HEK293 (cell line): ENCODE results near the gene EARS2.

Experiments
- CTCF ChIA-PET: fragments of 350-600 bp; formaldehyde crosslinking; extraction: SDS; loops from one replicate; lab custom pipeline; 2021; ENCODE audit warnings: antibody characterized with exemption; lab: Yijun Ruan, JAX
- POLR2A ChIA-PET: fragments of 300-600 bp; formaldehyde crosslinking; extraction: SDS; loops from one replicate; lab custom pipeline; 2020; ENCODE audit warnings: antibody characterized with exemption, inconsistent platforms; lab: Yijun Ruan, JAX
- H3K27ac ChIP-seq: fragments of 200-500 bp; sonication (Bioruptor generic); 2 replicates; pipeline ENCODE4 v1.5.1; 2014; ENCODE audit warnings: low read depth, low read length, control low read depth, inconsistent platforms; ENCODE audit errors: extremely low read depth
- H3K36me3 ChIP-seq, 2 experiments: fragments of 200-500 bp in 1 of 2; sonication (Bioruptor generic) in 1 of 2; 1 replicate in 1 of 2; 2 replicates in 1 of 2; pipeline ENCODE4 v1.5.1; 2014 to 2017; ENCODE audit warnings: inconsistent platforms in 2 of 2, low read length in 2 of 2; ENCODE audit not compliant: control insufficient read depth in 2 of 2, insufficient read depth in 1 of 2
- H3K4me1 ChIP-seq: fragments of 200-500 bp; sonication (Bioruptor generic); 2 replicates; pipeline ENCODE4 v1.5.1; 2014; ENCODE audit warnings: mild to moderate bottlenecking, low read length, inconsistent platforms; ENCODE audit not compliant: control insufficient read depth, insufficient read depth
- H3K4me3 ChIP-seq: 2 replicates; pipeline ENCODE4 v1.5.1; 2011; ENCODE audit warnings: low read depth, mild to moderate bottlenecking, control low read depth, low read length, moderate library complexity
- H3K9me3 ChIP-seq: fragments of 200-500 bp; sonication (Bioruptor generic); 2 replicates; pipeline ENCODE4 v1.5.1; 2014; ENCODE audit warnings: low read depth, low read length, inconsistent platforms; ENCODE audit not compliant: control insufficient read depth, insufficient read depth
- GLIS1 ChIP-seq: fragments of 450-650 bp; formaldehyde crosslinking; IDR thresholded peaks from 2 replicates; pipeline ENCODE4 v1.5.1; 2016; ENCODE audit warnings: missing biosample characterization, missing genetic modification characterization
- KLF1 ChIP-seq: fragments of 450-650 bp; formaldehyde crosslinking; IDR thresholded peaks from 2 replicates; pipeline ENCODE4 v1.5.1; 2016; ENCODE audit warnings: missing biosample characterization, missing genetic modification characterization
- KLF8 ChIP-seq: fragments of 450-650 bp; formaldehyde crosslinking; IDR thresholded peaks from 2 replicates; pipeline ENCODE4 v1.5.1; 2016; ENCODE audit warnings: missing biosample characterization, missing genetic modification characterization
- SP3 ChIP-seq: fragments of 450-650 bp; formaldehyde crosslinking; IDR thresholded peaks from 2 replicates; pipeline ENCODE4 v1.5.1; 2016; ENCODE audit warnings: missing biosample characterization, missing genetic modification characterization
- TCF7L2 ChIP-seq: IDR thresholded peaks from 2 replicates; pipeline ENCODE4 v1.6.1; 2011; ENCODE audit warnings: low read depth, mild to moderate bottlenecking, inconsistent platforms, low read length, moderate library complexity, borderline replicate concordance
- ZBTB17 ChIP-seq: fragments of 450-650 bp; formaldehyde crosslinking; IDR thresholded peaks from 2 replicates; pipeline ENCODE4 v1.5.1; 2016; ENCODE audit warnings: missing biosample characterization, missing genetic modification characterization
- ZNF2 ChIP-seq: fragments of 450-650 bp; formaldehyde crosslinking; IDR thresholded peaks from 2 replicates; pipeline ENCODE4 v1.5.1; 2016; ENCODE audit warnings: missing biosample characterization, missing genetic modification characterization
- ZNF211 ChIP-seq: fragments of 450-650 bp; formaldehyde crosslinking; IDR thresholded peaks from 2 replicates; pipeline ENCODE4 v1.5.1; 2016; ENCODE audit warnings: low read depth, missing biosample characterization, missing genetic modification characterization
- ZNF239 ChIP-seq: fragments of 450-650 bp; formaldehyde crosslinking; IDR thresholded peaks from 2 replicates; pipeline ENCODE4 v1.5.1; 2016; ENCODE audit warnings: missing biosample characterization, missing genetic modification characterization
- ZNF292 ChIP-seq: fragments of 450-650 bp; formaldehyde crosslinking; IDR thresholded peaks from 2 replicates; pipeline ENCODE4 v1.5.1; 2016; ENCODE audit warnings: low read depth, missing biosample characterization, missing genetic modification characterization, borderline replicate concordance
- ZNF350 ChIP-seq: fragments of 450-650 bp; formaldehyde crosslinking; IDR thresholded peaks from 2 replicates; pipeline ENCODE4 v1.5.0; 2017; ENCODE audit warnings: missing biosample characterization, mild to moderate bottlenecking, missing genetic modification characterization
- ZNF366 ChIP-seq: fragments of 450-650 bp; formaldehyde crosslinking; conservative IDR thresholded peaks from 2 replicates; pipeline ENCODE4 v1.5.1; 2016; ENCODE audit warnings: missing biosample characterization, missing genetic modification characterization
- ZNF433 ChIP-seq: fragments of 450-650 bp; formaldehyde crosslinking; IDR thresholded peaks from 2 replicates; pipeline ENCODE4 v1.5.1; 2016; ENCODE audit warnings: missing biosample characterization, missing genetic modification characterization, low read depth
- ZNF501 ChIP-seq: fragments of 450-650 bp; formaldehyde crosslinking; IDR thresholded peaks from 2 replicates; pipeline ENCODE4 v1.5.1; 2016; ENCODE audit warnings: missing biosample characterization, missing genetic modification characterization
- ZNF558 ChIP-seq: fragments of 450-650 bp; formaldehyde crosslinking; IDR thresholded peaks from 2 replicates; pipeline ENCODE4 v1.5.1; 2016; ENCODE audit warnings: missing biosample characterization, missing genetic modification characterization
- ZNF561 ChIP-seq: fragments of 450-650 bp; IDR thresholded peaks from 2 replicates; pipeline ENCODE4 v1.5.1; 2018; ENCODE audit warnings: missing biosample characterization, missing genetic modification characterization, borderline replicate concordance
- ZNF571 ChIP-seq: fragments of 450-650 bp; formaldehyde crosslinking; IDR thresholded peaks from 2 replicates; pipeline ENCODE4 v1.5.0; 2017; ENCODE audit warnings: missing biosample characterization, missing genetic modification characterization
- ZNF600 ChIP-seq: fragments of 450-650 bp; formaldehyde crosslinking; IDR thresholded peaks from 2 replicates; pipeline ENCODE4 v1.5.1; 2016; ENCODE audit warnings: missing biosample characterization, missing genetic modification characterization
- TF ChIP-seq, protein P1 (sequence below): fragments of 450-650 bp; formaldehyde crosslinking; conservative IDR thresholded peaks from 2 replicates; pipeline ENCODE4 v1.5.1; 2016; ENCODE audit warnings: low read depth, missing biosample characterization, missing genetic modification characterization
- TF ChIP-seq, protein P2 (sequence below): fragments of 450-650 bp; formaldehyde crosslinking; IDR thresholded peaks from 2 replicates; pipeline ENCODE4 v1.5.1; 2016; ENCODE audit warnings: missing biosample characterization, missing genetic modification characterization
- TF ChIP-seq, protein P3 (sequence below): fragments of 450-650 bp; formaldehyde crosslinking; IDR thresholded peaks from 2 replicates; pipeline ENCODE4 v1.5.1; 2017; ENCODE audit warnings: missing biosample characterization, missing genetic modification characterization
- TF ChIP-seq, protein P4 (sequence below): fragments of 450-650 bp; formaldehyde crosslinking; IDR thresholded peaks from 2 replicates; pipeline ENCODE4 v1.5.1; 2016; ENCODE audit warnings: missing biosample characterization, missing genetic modification characterization

The EARS2 gene

DNA sequence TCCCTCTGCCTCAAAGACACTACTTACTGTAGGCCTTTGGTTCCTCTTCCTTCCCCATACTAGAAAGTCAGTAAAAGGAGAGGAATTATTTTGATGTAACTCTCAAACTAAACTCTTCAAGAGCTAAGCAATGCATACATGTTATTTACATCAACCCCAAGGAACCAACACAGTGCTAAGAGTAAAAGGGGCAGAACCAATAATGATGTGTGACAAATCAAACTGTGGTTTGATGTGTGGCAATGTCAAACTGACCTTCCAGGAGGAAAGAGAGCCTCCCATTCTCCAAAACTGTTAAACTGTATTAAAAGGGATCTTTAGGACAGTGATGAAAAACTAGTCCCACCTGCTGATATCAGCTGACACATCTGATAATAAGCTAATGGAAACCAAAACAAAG is 23.2 kb upstream of the EARS2 start:
- Histone ChIP-seq H3K36me3 (peaks cover 13 to 71% of the 10 kb centered on the region in 2 experiments; a peak in 2 of 3 replicates), H3K4me1 (no peaks in the 10 kb centered on the region), H3K9me3 (no peaks in the 10 kb centered on the region), H3K4me3 (no peak overlapping the region)
- ChIA-PET POLR2A (interaction anchor here (0.7 to 1.0 kb wide), 2 partner anchors 34 to 69 kb away, joined by 4 read pairs; no protein-coding TSS in a partner anchor), CTCF (interaction anchor here (1.0 kb wide), 1 partner anchor 16 kb away, joined by 3 read pairs; no protein-coding TSS in a partner anchor)
- TF ChIP-seq ZNF501 (tag by site-specific recombination) (no peak), GLIS1 (tag by site-specific recombination) (no peak), ZNF571 (tag by site-specific recombination) (no peak), TCF7L2 (no peak), ZNF366 (tag by site-specific recombination) (no peak), ZNF558 (no peak), ZNF211 (tag by site-specific recombination) (no peak)
- TF ChIP-seq, protein P1, sequence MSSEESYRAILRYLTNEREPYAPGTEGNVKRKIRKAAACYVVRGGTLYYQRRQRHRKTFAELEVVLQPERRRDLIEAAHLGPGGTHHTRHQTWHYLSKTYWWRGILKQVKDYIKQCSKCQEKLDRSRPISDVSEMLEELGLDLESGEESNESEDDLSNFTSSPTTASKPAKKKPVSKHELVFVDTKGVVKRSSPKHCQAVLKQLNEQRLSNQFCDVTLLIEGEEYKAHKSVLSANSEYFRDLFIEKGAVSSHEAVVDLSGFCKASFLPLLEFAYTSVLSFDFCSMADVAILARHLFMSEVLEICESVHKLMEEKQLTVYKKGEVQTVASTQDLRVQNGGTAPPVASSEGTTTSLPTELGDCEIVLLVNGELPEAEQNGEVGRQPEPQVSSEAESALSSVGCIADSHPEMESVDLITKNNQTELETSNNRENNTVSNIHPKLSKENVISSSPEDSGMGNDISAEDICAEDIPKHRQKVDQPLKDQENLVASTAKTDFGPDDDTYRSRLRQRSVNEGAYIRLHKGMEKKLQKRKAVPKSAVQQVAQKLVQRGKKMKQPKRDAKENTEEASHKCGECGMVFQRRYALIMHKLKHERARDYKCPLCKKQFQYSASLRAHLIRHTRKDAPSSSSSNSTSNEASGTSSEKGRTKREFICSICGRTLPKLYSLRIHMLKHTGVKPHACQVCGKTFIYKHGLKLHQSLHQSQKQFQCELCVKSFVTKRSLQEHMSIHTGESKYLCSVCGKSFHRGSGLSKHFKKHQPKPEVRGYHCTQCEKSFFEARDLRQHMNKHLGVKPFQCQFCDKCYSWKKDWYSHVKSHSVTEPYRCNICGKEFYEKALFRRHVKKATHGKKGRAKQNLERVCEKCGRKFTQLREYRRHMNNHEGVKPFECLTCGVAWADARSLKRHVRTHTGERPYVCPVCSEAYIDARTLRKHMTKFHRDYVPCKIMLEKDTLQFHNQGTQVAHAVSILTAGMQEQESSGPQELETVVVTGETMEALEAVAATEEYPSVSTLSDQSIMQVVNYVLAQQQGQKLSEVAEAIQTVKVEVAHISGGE = peak; percentile 48; the same call in 1 of the 2 replicates
- TF ChIP-seq, all 188 proteins: peak for 1
- no peak overlapping the region for H3K27ac ChIP-seq

DNA sequence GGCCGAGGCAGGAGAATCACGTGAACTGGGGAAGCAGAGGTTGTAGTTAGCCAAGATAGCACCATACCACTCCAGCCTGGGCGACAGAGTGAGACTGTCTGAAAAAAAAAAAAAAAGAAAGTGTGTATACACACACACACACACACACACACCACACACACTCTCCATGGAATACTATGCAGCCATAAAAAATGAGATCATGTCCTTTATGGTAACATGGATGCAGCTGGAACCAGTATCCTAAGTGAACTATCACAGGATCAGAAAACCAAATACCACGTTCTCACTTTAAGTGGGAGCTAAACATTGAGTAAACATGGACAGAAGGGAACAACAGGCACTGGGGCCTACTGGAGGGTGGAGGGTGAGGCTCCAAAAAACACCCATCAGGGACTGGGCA is 22.2 kb upstream of the EARS2 start:
- CTCF ChIA-PET = no interaction called here
- TF ChIP-seq ZNF433 (tag by site-specific recombination) (no peak), KLF1 (no peak), KLF8 (no peak), ZNF561 (tag by site-specific recombination) (no peak), ZNF600 (tag by site-specific recombination) (no peak), ZNF292 (no peak), ZNF571 (tag by site-specific recombination) (no peak), ZNF2 (no peak), ZBTB17 (tag by site-specific recombination) (no peak), SP3 (tag by site-specific recombination) (no peak), ZNF239 (tag by site-specific recombination) (0 out of 2 replicates have a peak, but pooled peaks have one; percentile 14), ZNF350 (tag by site-specific recombination) (no peak)
- TF ChIP-seq, protein P1 = no peak
- TF ChIP-seq, protein P2, sequence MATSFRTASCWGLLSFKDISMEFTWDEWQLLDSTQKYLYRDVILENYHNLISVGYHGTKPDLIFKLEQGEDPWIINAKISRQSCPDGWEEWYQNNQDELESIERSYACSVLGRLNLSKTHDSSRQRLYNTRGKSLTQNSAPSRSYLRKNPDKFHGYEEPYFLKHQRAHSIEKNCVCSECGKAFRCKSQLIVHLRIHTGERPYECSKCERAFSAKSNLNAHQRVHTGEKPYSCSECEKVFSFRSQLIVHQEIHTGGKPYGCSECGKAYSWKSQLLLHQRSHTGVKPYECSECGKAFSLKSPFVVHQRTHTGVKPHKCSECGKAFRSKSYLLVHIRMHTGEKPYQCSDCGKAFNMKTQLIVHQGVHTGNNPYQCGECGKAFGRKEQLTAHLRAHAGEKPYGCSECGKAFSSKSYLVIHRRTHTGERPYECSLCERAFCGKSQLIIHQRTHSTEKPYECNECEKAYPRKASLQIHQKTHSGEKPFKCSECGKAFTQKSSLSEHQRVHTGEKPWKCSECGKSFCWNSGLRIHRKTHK (tag by site-specific recombination) = no peak
- TF ChIP-seq, protein P3, sequence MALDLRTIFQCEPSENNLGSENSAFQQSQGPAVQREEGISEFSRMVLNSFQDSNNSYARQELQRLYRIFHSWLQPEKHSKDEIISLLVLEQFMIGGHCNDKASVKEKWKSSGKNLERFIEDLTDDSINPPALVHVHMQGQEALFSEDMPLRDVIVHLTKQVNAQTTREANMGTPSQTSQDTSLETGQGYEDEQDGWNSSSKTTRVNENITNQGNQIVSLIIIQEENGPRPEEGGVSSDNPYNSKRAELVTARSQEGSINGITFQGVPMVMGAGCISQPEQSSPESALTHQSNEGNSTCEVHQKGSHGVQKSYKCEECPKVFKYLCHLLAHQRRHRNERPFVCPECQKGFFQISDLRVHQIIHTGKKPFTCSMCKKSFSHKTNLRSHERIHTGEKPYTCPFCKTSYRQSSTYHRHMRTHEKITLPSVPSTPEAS (tag by site-specific recombination) = peak; percentile 54
- TF ChIP-seq, protein P4, sequence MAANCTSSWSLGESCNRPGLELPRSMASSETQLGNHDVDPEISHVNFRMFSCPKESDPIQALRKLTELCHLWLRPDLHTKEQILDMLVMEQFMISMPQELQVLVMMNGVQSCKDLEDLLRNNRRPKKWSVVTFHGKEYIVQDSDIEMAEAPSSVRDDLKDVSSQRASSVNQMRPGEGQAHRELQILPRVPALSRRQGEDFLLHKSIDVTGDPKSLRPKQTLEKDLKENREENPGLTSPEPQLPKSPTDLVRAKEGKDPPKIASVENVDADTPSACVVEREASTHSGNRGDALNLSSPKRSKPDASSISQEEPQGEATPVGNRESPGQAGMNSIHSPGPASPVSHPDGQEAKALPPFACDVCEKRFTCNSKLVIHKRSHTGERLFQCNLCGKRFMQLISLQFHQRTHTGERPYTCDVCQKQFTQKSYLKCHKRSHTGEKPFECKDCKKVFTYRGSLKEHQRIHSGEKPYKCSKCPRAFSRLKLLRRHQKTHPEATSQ (tag by site-specific recombination) = no peak

More for the DNA sequence above, 22.2 kb upstream of the EARS2 start:
- H3K36me3 ChIP-seq = peaks cover 6 to 71% of the 10 kb centered on the region in 2 experiments; a peak in 2 of 3 replicates
- H3K9me3 ChIP-seq = no peaks in the 10 kb centered on the region
- H3K4me3 ChIP-seq = no peak overlapping the region
- POLR2A ChIA-PET = interaction anchor here (0.7 to 1.9 kb wide), 2 partner anchors 22 to 613 kb away, joined by 4 read pairs; partner anchors contain the start of genes EARS2 and UBFD1
- no peak overlapping the region for H3K27ac ChIP-seq
- no peaks in the 10 kb centered on the region for H3K4me1 ChIP-seq
